Neuronal stem cell (in vitro differentiated cells): Measurements from ENCODE around the gene CHST11.

ENCODE experiments used
- DNase-seq: peaks from one replicate; pipeline ENCODE4 v3.0.0-alpha.2; 2013; ENCODE audit warnings: low spot score
- H2AFZ ChIP-seq: one replicate; pipeline ENCODE4 v1.6.1; 2013; ENCODE audit warnings: mild to moderate bottlenecking, low read length, inconsistent platforms
- H2AK5ac ChIP-seq: 2 replicates; pipeline ENCODE4 v1.6.1; 2013; ENCODE audit warnings: low read depth, mild to moderate bottlenecking, inconsistent platforms, low read length, moderate library complexity, mixed read lengths
- H2BK120ac ChIP-seq: 2 replicates; pipeline ENCODE4 v1.6.1; 2013; ENCODE audit warnings: low read depth, mild to moderate bottlenecking, inconsistent platforms, low read length, moderate library complexity, mixed read lengths
- H2BK12ac ChIP-seq: one replicate; pipeline ENCODE4 v1.6.1; 2013; ENCODE audit warnings: low read length, inconsistent platforms
- H2BK15ac ChIP-seq: 2 replicates; pipeline ENCODE4 v1.6.1; 2013; ENCODE audit warnings: mild to moderate bottlenecking, low read length, inconsistent platforms, mixed read lengths
- H2BK5ac ChIP-seq: one replicate; pipeline ENCODE4 v1.6.1; 2013; ENCODE audit warnings: inconsistent platforms, mild to moderate bottlenecking, low read length, moderate library complexity
- H3K14ac ChIP-seq: one replicate; pipeline ENCODE4 v1.6.1; 2013; ENCODE audit warnings: low read length, inconsistent platforms
- H3K18ac ChIP-seq: 2 replicates; pipeline ENCODE4 v1.6.1; 2013; ENCODE audit warnings: low read length, inconsistent platforms
- H3K23ac ChIP-seq: 2 replicates; pipeline ENCODE4 v1.6.1; 2013; ENCODE audit warnings: low read depth, mild to moderate bottlenecking, mixed read lengths, low read length, inconsistent platforms; ENCODE audit not compliant: poor library complexity
- H3K27ac ChIP-seq: replicated peaks from 3 replicates; pipeline ENCODE4 v1.5.1; 2013; ENCODE audit warnings: low read length, inconsistent platforms
- H3K27me3 ChIP-seq, 3 experiments: 2 replicates each; pipeline ENCODE4 v1.6.1; 2013; ENCODE audit warnings: low read length in 3 of 3, mild to moderate bottlenecking in 2 of 3, inconsistent platforms in 1 of 3, low read depth in 1 of 3, mixed read lengths in 1 of 3, moderate library complexity in 1 of 3; ENCODE audit not compliant: control insufficient read depth in 3 of 3, insufficient read depth in 3 of 3
- H3K36me3 ChIP-seq, 2 donors: replicated peaks in 1 of 2; 2 replicates each; pipeline ENCODE4 v1.6.1; 2013; ENCODE audit warnings: low read length in 2 of 2; ENCODE audit not compliant: control insufficient read depth in 2 of 2, insufficient read depth in 2 of 2
- H3K4ac ChIP-seq: 2 replicates; pipeline ENCODE4 v1.6.1; 2013; ENCODE audit warnings: inconsistent platforms, mild to moderate bottlenecking, low read length, moderate library complexity
- H3K4me1 ChIP-seq, 2 donors: 1 replicate in 1 of 2; 2 replicates in 1 of 2; pipeline ENCODE4 v1.6.1; 2013; ENCODE audit warnings: low read length in 2 of 2, low read depth in 1 of 2; ENCODE audit not compliant: control insufficient read depth in 2 of 2, insufficient read depth in 1 of 2
- H3K4me2 ChIP-seq: one replicate; pipeline ENCODE4 v1.6.1; 2013; ENCODE audit warnings: mild to moderate bottlenecking, low read length, inconsistent platforms; ENCODE audit not compliant: insufficient read depth, poor library complexity, severe bottlenecking
- H3K4me3 ChIP-seq, 2 donors: 2 replicates each; pipeline ENCODE4 v1.5.1; 2013; ENCODE audit warnings: low read length in 2 of 2, mild to moderate bottlenecking in 2 of 2, inconsistent platforms in 1 of 2, moderate library complexity in 1 of 2
- H3K79me1 ChIP-seq: one replicate; pipeline ENCODE4 v1.6.1; 2013; ENCODE audit warnings: low read depth, mild to moderate bottlenecking, inconsistent platforms, low read length, moderate library complexity
- H3K9ac ChIP-seq: one replicate; pipeline ENCODE4 v1.6.1; 2013; ENCODE audit warnings: mild to moderate bottlenecking, low read depth, low read length, inconsistent platforms; ENCODE audit not compliant: poor library complexity
- H3K9me3 ChIP-seq, 2 donors: replicated peaks in 1 of 2; 2 replicates each; pipeline versions ENCODE3 to v1.6.1; 2013; ENCODE audit warnings: low read length in 2 of 2, mild to moderate bottlenecking in 2 of 2, inconsistent platforms in 1 of 2, low read depth in 1 of 2, mixed read lengths in 1 of 2, moderate library complexity in 1 of 2; ENCODE audit not compliant: control insufficient read depth in 2 of 2, insufficient read depth in 1 of 2
- H4K8ac ChIP-seq: one replicate; pipeline ENCODE4 v1.6.1; 2013; ENCODE audit warnings: low read depth, mild to moderate bottlenecking, inconsistent platforms, low read length, moderate library complexity
- H4K91ac ChIP-seq: one replicate; pipeline ENCODE4 v1.6.1; 2013; ENCODE audit warnings: low read length, low read depth, mild to moderate bottlenecking, inconsistent platforms; ENCODE audit not compliant: poor library complexity
- WGBS, 2 donors: extraction: QIAGEN DNeasy Blood & Tissue Kit; methylation state at CpG; one replicate each; pipeline ENCODE4 v1.1.7; 2013; ENCODE audit warnings: missing lambda C conversion rate in 2 of 2, mixed read lengths in 1 of 2; ENCODE audit not compliant: insufficient read length in 2 of 2, insufficient replicate concordance in 1 of 2; ENCODE audit errors: extremely low coverage in 2 of 2; 5-methylcytosine and 5-hydroxymethylcytosine counted together

CHST11 gene

DNA sequence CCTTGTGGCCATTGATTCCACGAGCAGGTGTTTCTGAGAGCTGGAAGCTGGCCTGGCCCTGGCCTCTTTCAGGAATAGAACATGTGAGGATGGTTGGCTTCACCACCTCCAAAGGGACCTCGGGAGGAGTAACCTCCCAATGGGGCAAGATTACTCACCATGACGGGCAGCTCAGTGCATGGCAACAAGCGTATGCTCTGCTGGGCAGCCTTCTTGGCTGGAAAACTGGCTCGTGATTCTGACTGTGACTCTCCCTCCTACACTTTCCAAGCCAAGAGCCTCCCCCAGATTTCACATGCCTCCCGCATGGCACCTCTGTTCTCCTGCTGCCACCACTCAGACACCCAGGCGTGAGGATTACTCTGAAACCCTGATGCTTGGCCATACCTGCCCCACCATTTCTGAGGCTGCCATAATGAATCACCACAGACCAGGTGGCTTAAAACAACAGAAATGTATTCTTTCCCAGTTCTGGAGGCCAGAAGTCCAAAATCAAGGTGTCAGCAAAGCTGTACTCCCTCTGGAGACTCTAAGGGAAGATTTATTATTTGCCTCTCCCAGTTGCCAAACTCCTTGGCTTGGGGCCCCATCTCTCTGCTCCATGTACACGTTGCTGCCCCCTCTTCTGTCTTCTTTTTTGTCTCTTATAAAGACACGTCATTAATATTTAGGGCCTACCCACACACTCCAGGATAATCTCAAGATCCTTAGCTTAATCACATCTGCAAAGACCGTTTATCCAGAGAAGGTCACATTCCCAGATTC, 215.9 kb downstream of the CHST11 start:
- H3K79me1 ChIP-seq = no peaks in the 10 kb centered on the region
- H3K14ac ChIP-seq = no peak overlapping the region
- H3K27ac ChIP-seq = no peak overlapping the region
- no peak overlapping the region for H2BK5ac ChIP-seq
- no peak for DNase-seq
- peaks cover 0 to 2% of the 10 kb centered on the region in 2 donors for H3K9me3 ChIP-seq
- WGBS, 2 donors = no CpG with 5 or more reads among the region's 10 CpGs
- H2BK15ac ChIP-seq = no peak overlapping the region
- H3K4me1 ChIP-seq = peaks cover 22 to 33% of the 10 kb centered on the region in 2 donors
- H3K4ac ChIP-seq = no peak overlapping the region
- no peak overlapping the region for H3K9ac ChIP-seq
- H2BK12ac ChIP-seq = no peak overlapping the region
- no peaks in the 10 kb centered on the region for H3K36me3 ChIP-seq
- no peak overlapping the region for H3K18ac ChIP-seq
- no peak overlapping the region for H2AFZ ChIP-seq
- H2BK120ac ChIP-seq = no peak overlapping the region
- H4K8ac ChIP-seq = no peak overlapping the region
- no peak overlapping the region for H3K4me3 ChIP-seq
- no peak overlapping the region for H3K4me2 ChIP-seq
- H4K91ac ChIP-seq = no peak overlapping the region
- H3K23ac ChIP-seq = no peak overlapping the region
- H2AK5ac ChIP-seq = no peak overlapping the region
- H3K27me3 ChIP-seq = no peaks in the 10 kb centered on the region

DNA sequence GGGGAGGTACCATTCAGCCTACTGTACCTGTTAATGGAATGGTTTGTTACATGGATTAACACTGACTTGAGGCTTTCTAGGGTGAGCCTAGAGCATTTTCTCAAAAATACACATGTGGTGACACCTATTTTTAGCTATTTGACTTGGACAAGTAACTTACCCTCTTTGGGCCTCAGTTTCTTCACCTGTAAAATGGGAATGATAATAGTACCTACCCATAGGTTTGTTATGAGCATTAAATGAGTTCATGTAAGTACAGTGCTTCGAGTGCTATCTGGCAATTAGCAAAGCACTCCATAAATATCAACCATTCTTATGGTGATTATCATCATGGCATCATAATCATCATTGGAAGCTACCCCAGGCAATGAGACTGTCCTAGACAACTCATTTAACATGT, 216.5 kb downstream of the CHST11 start:
- no peaks in the 10 kb centered on the region for H3K36me3 ChIP-seq
- WGBS, 2 donors = no CpG with 5 or more reads among the region's 1 CpG

DNA sequence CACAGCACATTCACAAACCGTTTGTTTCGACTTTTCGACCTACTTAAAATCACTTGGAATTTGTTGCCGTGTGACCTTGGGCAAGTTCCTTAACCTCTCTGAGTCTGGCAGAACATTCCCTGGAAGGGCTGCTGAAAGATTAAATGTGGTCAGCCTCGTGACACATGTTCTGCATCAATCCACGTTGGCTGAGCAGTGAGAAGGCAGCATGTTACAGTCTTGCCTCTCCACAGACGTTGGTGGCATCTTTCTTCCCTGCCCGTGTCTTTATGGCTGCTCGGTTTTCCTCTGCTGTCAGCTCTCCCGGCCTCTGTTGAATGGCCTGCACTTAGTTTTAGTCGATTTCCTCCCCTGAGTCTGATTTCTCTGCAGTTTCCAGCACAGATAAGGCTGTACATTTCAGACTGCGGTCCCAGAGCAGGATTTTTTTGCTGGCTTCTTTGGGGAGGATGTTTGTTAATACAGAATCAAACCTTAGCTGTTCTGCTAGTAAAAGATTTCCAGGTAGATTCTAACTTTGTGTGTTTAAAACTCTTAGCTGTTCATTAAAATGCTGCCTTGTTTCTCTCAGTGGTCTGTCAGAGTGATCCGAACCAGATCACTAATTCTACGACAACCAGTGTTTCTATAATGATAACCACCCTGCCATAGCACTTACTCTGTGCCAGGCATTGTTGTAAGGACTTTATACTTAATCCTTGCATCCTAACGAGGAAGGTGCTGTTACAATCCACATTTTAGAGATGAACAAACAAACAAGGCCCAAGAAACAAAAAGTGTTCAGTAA, 217.1 kb downstream of the CHST11 start:
- H4K91ac ChIP-seq = no peak overlapping the region
- H3K4ac ChIP-seq = no peak overlapping the region
- H3K9ac ChIP-seq = no peak overlapping the region
- H2BK12ac ChIP-seq = no peak overlapping the region
- peaks cover 22 to 28% of the 10 kb centered on the region in 2 donors for H3K4me1 ChIP-seq
- H3K4me2 ChIP-seq = no peak overlapping the region
- peaks cover 0 to 2% of the 10 kb centered on the region in 2 donors for H3K9me3 ChIP-seq
- no peaks in the 10 kb centered on the region for H3K36me3 ChIP-seq
- H3K14ac ChIP-seq = no peak overlapping the region
- H2BK120ac ChIP-seq = no peak overlapping the region
- H3K27ac ChIP-seq = no peak overlapping the region
- H2BK5ac ChIP-seq = no peak overlapping the region
- H2AK5ac ChIP-seq = no peak overlapping the region
- H3K27me3 ChIP-seq = no peaks in the 10 kb centered on the region
- no peak overlapping the region for H3K4me3 ChIP-seq
- no peak for DNase-seq
- no CpG with 5 or more reads among the region's 15 CpGs for WGBS, 2 donors
- H2AFZ ChIP-seq = no peak overlapping the region
- no peak overlapping the region for H2BK15ac ChIP-seq
- no peak overlapping the region for H3K23ac ChIP-seq
- H4K8ac ChIP-seq = no peak overlapping the region
- no peaks in the 10 kb centered on the region for H3K79me1 ChIP-seq
- no peak overlapping the region for H3K18ac ChIP-seq

More for the DNA sequence above, 216.5 kb downstream of the CHST11 start:
- H3K23ac ChIP-seq = no peak overlapping the region
- no peaks in the 10 kb centered on the region for H3K27me3 ChIP-seq
- peaks cover 22 to 32% of the 10 kb centered on the region in 2 donors for H3K4me1 ChIP-seq
- peaks cover 0 to 2% of the 10 kb centered on the region in 2 donors for H3K9me3 ChIP-seq
- H2BK12ac ChIP-seq = no peak overlapping the region
- H3K9ac ChIP-seq = no peak overlapping the region
- H3K4me2 ChIP-seq = no peak overlapping the region
- no peak overlapping the region for H3K14ac ChIP-seq
- no peak overlapping the region for H2BK120ac ChIP-seq
- H3K18ac ChIP-seq = no peak overlapping the region
- no peak overlapping the region for H2BK15ac ChIP-seq
- no peak overlapping the region for H3K4me3 ChIP-seq
- no peak overlapping the region for H4K91ac ChIP-seq
- H2AK5ac ChIP-seq = no peak overlapping the region
- no peak overlapping the region for H2AFZ ChIP-seq
- H4K8ac ChIP-seq = no peak overlapping the region
- no peak overlapping the region for H2BK5ac ChIP-seq
- DNase-seq = no peak
- H3K27ac ChIP-seq = no peak overlapping the region
- no peak overlapping the region for H3K4ac ChIP-seq
- H3K79me1 ChIP-seq = no peaks in the 10 kb centered on the region

- Histone ChIP-seq H3K4ac (no peak overlapping the region), H2BK12ac (no peak overlapping the region), H3K4me3 (no peak overlapping the region), H3K27me3 (no peaks in the 10 kb centered on the region), H3K36me3 (no peaks in the 10 kb centered on the region), H3K27ac (no peak overlapping the region), H3K9ac (no peak overlapping the region), H3K18ac (peak overlapping the region; percentile 32), H4K8ac (no peak overlapping the region), H2BK15ac (no peak overlapping the region), H2AFZ (peak overlapping the region; percentile 66), H4K91ac (no peak overlapping the region), H3K9me3 (peaks cover 0 to 2% of the 10 kb centered on the region in 2 donors), H2BK5ac (no peak overlapping the region), H3K4me1 (peaks cover 4 to 12% of the 10 kb centered on the region in 2 donors), H3K14ac (no peak overlapping the region), H2AK5ac (no peak overlapping the region), H3K4me2 (no peak overlapping the region), H3K79me1 (no peaks in the 10 kb centered on the region), H2BK120ac (no peak overlapping the region), H3K23ac (no peak overlapping the region)
- WGBS, 2 donors = no CpG with 5 or more reads among the region's 8 CpGs
- DNase-seq = no peak
These were observed 219.9 kb downstream of the CHST11 start for GRCh38 chr12:104676636-104677035.
